HepG2 (cell line): ENCODE data around the gene ALOX12. TPM values are rescaled to one million over a fixed set of nuclear protein-coding genes. Genes with fewer than 3 reads are reported as not detected.
A peak's percentile ranks its signal among the peaks of the same experiment; 100 is the strongest.

Experiments used
- ATAC-seq: fragments of 200-7000 bp; cut with Tn5 transposase; 3 replicates; pipeline ENCODE4 v1.9.1; 2020; ENCODE audit warnings: mild to moderate bottlenecking, moderate library complexity
- Bru-seq: library from RNA; stranded (reverse); fragments of 400-500 nt; gene quantifications from one replicate; lab custom pipeline; 2021; lab: Mats Ljungman, UMichigan
- BruChase-seq, 2 experiments: library from RNA; stranded (reverse); fragments of 400-500 nt; gene quantifications; one replicate each; lab custom pipeline; 2021; lab: Mats Ljungman, UMichigan
- BruUV-seq: library from RNA; stranded (reverse); fragments of 400-500 nt; replicated peaks from 2 replicates; lab custom pipeline; 2021; lab: Mats Ljungman, UMichigan
- CTCF ChIA-PET: fragments of 300-600 bp; formaldehyde crosslinking; extraction: SDS; loops from one replicate; lab custom pipeline; 2021; ENCODE audit warnings: low total read pairs, inconsistent platforms, low intra/inter-chr PET ratio; lab: Yijun Ruan, JAX
- POLR2A ChIA-PET: fragments of 350-600 bp; sonication (Branson Sonifier 250); formaldehyde crosslinking; loops from one replicate; lab custom pipeline; 2020; ENCODE audit warnings: antibody characterized with exemption, inconsistent platforms; lab: Yijun Ruan, JAX
- DNase-seq: peaks from one replicate; pipeline ENCODE4 v3.0.0-alpha.2; 2015; ENCODE audit warnings: low spot score
- FAIRE-seq: peaks from 3 replicates; lab custom pipeline; 2011; peaks lifted over from hg19 to GRCh38; lab: Jason Lieb, UNC
- H2AFZ ChIP-seq: one replicate; pipeline ENCODE4 v1.6.1; 2011; ENCODE audit warnings: low read length, inconsistent platforms
- H3K27ac ChIP-seq: fragments of 300-600 bp; 3 replicates; pipeline ENCODE4 v1.8.0; 2011; ENCODE audit warnings: mixed run types, mild to moderate bottlenecking, mixed read lengths, low read length, inconsistent platforms; ENCODE audit not compliant: insufficient read depth; ENCODE audit errors: extremely low read length
- H3K27me3 ChIP-seq, 2 experiments: fragments of 200-600 bp in 1 of 2; 2 replicates in 1 of 2; 3 replicates in 1 of 2; pipeline versions ENCODE4 v1.6.0 to v1.8.0; 2011; ENCODE audit warnings: low read length in 2 of 2, mild to moderate bottlenecking in 2 of 2, moderate library complexity in 2 of 2, inconsistent platforms in 1 of 2; ENCODE audit not compliant: insufficient read depth in 2 of 2, control insufficient read depth in 1 of 2
- H3K36me3 ChIP-seq, 2 experiments: fragments of 200-600 bp in 1 of 2; replicated peaks in 1 of 2; 2 replicates in 1 of 2; 3 replicates in 1 of 2; pipeline versions ENCODE4 v1.5.1 to v1.8.0; 2011; ENCODE audit warnings: low read length in 2 of 2, inconsistent platforms in 1 of 2; ENCODE audit not compliant: insufficient read depth in 2 of 2, control insufficient read depth in 1 of 2
- H3K4me1 ChIP-seq: 2 replicates; pipeline ENCODE4 v1.5.1; 2012; ENCODE audit warnings: low read length, inconsistent platforms; ENCODE audit not compliant: insufficient read depth
- H3K4me2 ChIP-seq: 2 replicates; pipeline ENCODE4 v1.6.0; 2011; ENCODE audit warnings: low read depth, low read length, inconsistent platforms
- H3K4me3 ChIP-seq, 3 experiments: fragments of 200-600 bp in 1 of 3; sonication (generic), shearing (Covaris generic) in 1 of 3; replicated peaks in 1 of 3; 2 replicates each; pipeline ENCODE4 v1.5.1; 2011 to 2016; ENCODE audit warnings: low read length in 3 of 3, inconsistent platforms in 2 of 3, low read depth in 2 of 3, mild to moderate bottlenecking in 2 of 3, control low read depth in 1 of 3, mixed read lengths in 1 of 3; ENCODE audit not compliant: insufficient read depth in 1 of 3
- H3K79me2 ChIP-seq: one replicate; pipeline ENCODE4 v1.6.1; 2011; ENCODE audit warnings: low read length, inconsistent platforms; ENCODE audit not compliant: insufficient read depth
- H3K9ac ChIP-seq: 2 replicates; pipeline ENCODE4 v1.6.0; 2011; ENCODE audit warnings: mild to moderate bottlenecking, low read depth, low read length, inconsistent platforms; ENCODE audit not compliant: insufficient read depth
- H3K9me3 ChIP-seq: 2 replicates; pipeline ENCODE4 v1.5.1; 2012; ENCODE audit warnings: mild to moderate bottlenecking, low read length
- H4K20me1 ChIP-seq: 2 replicates; pipeline ENCODE4 v1.6.0; 2011; ENCODE audit warnings: inconsistent platforms, mild to moderate bottlenecking, low read length, moderate library complexity; ENCODE audit not compliant: insufficient read depth
- AGO2 ChIP-seq: fragments of 200-400 bp; formaldehyde crosslinking; optimal IDR thresholded peaks from 2 replicates; pipeline ENCODE3; 2017; ENCODE audit warnings: mild to moderate bottlenecking, low read depth, low read length, moderate library complexity
- ASH2L ChIP-seq: fragments of 300-600, 200-600 bp; sonication (generic); IDR thresholded peaks from 2 replicates; pipeline ENCODE4 v1.7.0; 2017; ENCODE audit warnings: low read depth, mild to moderate bottlenecking, moderate library complexity, mixed read lengths, low read length; ENCODE audit not compliant: insufficient read length
- CREB3 ChIP-seq: sonication (generic); formaldehyde crosslinking; IDR thresholded peaks from 2 replicates; pipeline ENCODE4 v1.5.0; 2020; ENCODE audit warnings: missing genetic modification reagents
- RBFOX2 ChIP-seq: fragments of 200-400 bp; formaldehyde crosslinking; IDR thresholded peaks from 2 replicates; pipeline ENCODE4 v1.6.1; 2017; ENCODE audit warnings: low read depth, mild to moderate bottlenecking, low read length
- ZHX2 ChIP-seq, 2 experiments: sonication (generic) in 1 of 2; formaldehyde crosslinking in 1 of 2; IDR thresholded peaks; 2 replicates each; pipeline versions ENCODE4 v1.6.1 to v1.9.0; 2014 to 2022; ENCODE audit warnings: antibody characterized with exemption in 1 of 2, borderline replicate concordance in 1 of 2, inconsistent platforms in 1 of 2, low read depth in 1 of 2, missing genetic modification reagents in 1 of 2
- WGBS: methylation state at CpG from one replicate; pipeline ENCODE4 v1.1.6; 2017; ENCODE audit warnings: low lambda C conversion rate; 5-methylcytosine and 5-hydroxymethylcytosine counted together
- in situ Hi-C: cut with HindIII; loops from 2 replicates; pipeline ENCODE4 v1.10.0; 2017; ENCODE audit warnings: low pct_unique_long_range_greater_than_20kb; ENCODE audit not compliant: extremely low pct_ligation_motif_present
- intact Hi-C: fragments of 100-400 bp; cut with micrococcal nuclease; formaldehyde crosslinking; loops from one replicate; pipeline ENCODE4 v1.10.0; 2022; ENCODE audit not compliant: unreplicated experiment
- long read RNA-seq, 2 experiments: library from RNA in 1 of 2; library from polyadenylated mRNA in 1 of 2; stranded (forward) in 1 of 2; unstranded in 1 of 2; transcript quantifications; one replicate each; pipeline ENCODE4 v2.0.0, GENCODE V29; 2019 to 2022
- polyA minus RNA-seq, 3 experiments: library from RNA; depleted of rRNA, polyadenylated mRNA; stranded (reverse); fragments of >200 nt; gene quantifications; 2 replicates each; pipeline ENCODE4 v1.2.3, GENCODE V29; 2011; ENCODE audit warnings: low replicate concordance in 1 of 3
- polyA plus RNA-seq, 8 experiments: library from polyadenylated mRNA; depleted of rRNA in 3 of 8; stranded (reverse) in 7 of 8; unstranded in 1 of 8; fragments of >200 nt; fragmentation: Illumina TruSeq in 4 of 8; extraction: Trizol in 4 of 8; gene quantifications; 2 replicates each; pipeline versions ENCODE4 v1.2.1 to v1.2.3, GENCODE V29; 2011 to 2016; ENCODE audit warnings: low read depth in 4 of 8, missing spikeins in 1 of 8, mixed read lengths in 1 of 8; ENCODE audit not compliant: insufficient read depth in 1 of 8
- total RNA-seq, 5 experiments: library from RNA; depleted of rRNA; stranded (reverse); fragments of >200 nt; fragmentation: Illumina TruSeq; extraction: Trizol; gene quantifications; 2 replicates each; pipeline ENCODE4 v1.2.3, GENCODE V29; 2016; ENCODE audit warnings: low read depth in 1 of 5

ALOX12 gene, protein sequence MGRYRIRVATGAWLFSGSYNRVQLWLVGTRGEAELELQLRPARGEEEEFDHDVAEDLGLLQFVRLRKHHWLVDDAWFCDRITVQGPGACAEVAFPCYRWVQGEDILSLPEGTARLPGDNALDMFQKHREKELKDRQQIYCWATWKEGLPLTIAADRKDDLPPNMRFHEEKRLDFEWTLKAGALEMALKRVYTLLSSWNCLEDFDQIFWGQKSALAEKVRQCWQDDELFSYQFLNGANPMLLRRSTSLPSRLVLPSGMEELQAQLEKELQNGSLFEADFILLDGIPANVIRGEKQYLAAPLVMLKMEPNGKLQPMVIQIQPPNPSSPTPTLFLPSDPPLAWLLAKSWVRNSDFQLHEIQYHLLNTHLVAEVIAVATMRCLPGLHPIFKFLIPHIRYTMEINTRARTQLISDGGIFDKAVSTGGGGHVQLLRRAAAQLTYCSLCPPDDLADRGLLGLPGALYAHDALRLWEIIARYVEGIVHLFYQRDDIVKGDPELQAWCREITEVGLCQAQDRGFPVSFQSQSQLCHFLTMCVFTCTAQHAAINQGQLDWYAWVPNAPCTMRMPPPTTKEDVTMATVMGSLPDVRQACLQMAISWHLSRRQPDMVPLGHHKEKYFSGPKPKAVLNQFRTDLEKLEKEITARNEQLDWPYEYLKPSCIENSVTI
- total RNA-seq (2016; rRNA removed; fragmentation: Illumina TruSeq; extraction: Trizol), result not detected in 2 replicates
- not detected in 2 replicates for total RNA-seq (2016; cell fraction: cytosol; rRNA removed; fragmentation: Illumina TruSeq; extraction: Trizol; ENCODE audit: low read depth)
- not detected in 2 replicates for total RNA-seq (2016; cell fraction: insoluble cytoplasmic fraction; rRNA removed; fragmentation: Illumina TruSeq; extraction: Trizol)
- not detected in 2 replicates for total RNA-seq (2016; cell fraction: membrane; rRNA removed; fragmentation: Illumina TruSeq; extraction: Trizol)
- not detected in 2 replicates for total RNA-seq (2016; cell fraction: nucleus; rRNA removed; fragmentation: Illumina TruSeq; extraction: Trizol)
- polyA plus RNA-seq (2011; rRNA removed), result not detected in 2 replicates
- not detected in 2 replicates for polyA plus RNA-seq (2011; cell fraction: cytosol; rRNA removed)
- not detected in 2 replicates for polyA plus RNA-seq (2011; cell fraction: nucleus; rRNA removed)
- 0.60 and 0.94 TPM in 2 replicates for polyA plus RNA-seq (2012)
- not detected in 2 replicates for polyA plus RNA-seq (2016; cell fraction: cytosol; fragmentation: Illumina TruSeq; extraction: Trizol; ENCODE audit: low read depth)
- polyA plus RNA-seq (2016; cell fraction: insoluble cytoplasmic fraction; fragmentation: Illumina TruSeq; extraction: Trizol; ENCODE audit: low read depth), result not detected in 2 replicates
- not detected in 2 replicates for polyA plus RNA-seq (2016; cell fraction: membrane; fragmentation: Illumina TruSeq; extraction: Trizol; ENCODE audit: low read depth)
- polyA plus RNA-seq (2016; cell fraction: nucleus; fragmentation: Illumina TruSeq; extraction: Trizol; ENCODE audit: insufficient read depth, low read depth), result not detected in 2 replicates
- not detected in 2 replicates for polyA minus RNA-seq (2011; rRNA and poly(A)+ RNA removed; ENCODE audit: low replicate concordance)
- polyA minus RNA-seq (2011; cell fraction: cytosol; rRNA and poly(A)+ RNA removed), result not detected in 2 replicates
- not detected in 2 replicates for polyA minus RNA-seq (2011; cell fraction: nucleus; rRNA and poly(A)+ RNA removed)
- Bru-seq, nascent RNA, result not detected
- BruChase-seq, experiment 1, labeled RNA remaining after a 6-hour chase, result percentile 13 among the genes with signal in this experiment
- percentile 6 among the genes with signal in this experiment for BruChase-seq, experiment 2, labeled RNA remaining after a 2-hour chase
- long read RNA-seq, experiment 1, result 0 reads
- long read RNA-seq, experiment 2, result 0 reads

- intact Hi-C loops, result no loop called here
- in situ Hi-C loops, result no loop called here
- WGBS, result 93% methylated on average over 36 of the region's 64 CpGs
These were observed at the start of gene ALOX12 for GRCh38 chr17:6995500-6996255. TSS of gene ALOX12 (plus strand) at chr17:6996049. CDS start at chr17:6996118, 69 bp downstream.

More at GRCh38 chr17:6995500-6996255, at the start of gene ALOX12:
- Histone ChIP-seq H4K20me1 (no peaks in the 10 kb centered on the region), H3K27ac (no peak within 1 kb of the TSS), H3K9ac (no peak within 1 kb of the TSS), H3K79me2 (no peaks in the 10 kb centered on the region), H3K4me2 (no peak within 1 kb of the TSS), H3K4me1 (no peaks in the 10 kb centered on the region), H3K4me3 (no peak within 1 kb of the TSS), H3K36me3 (peaks cover 7 to 19% of the 10 kb centered on the region in 2 experiments; a peak in 4 of 5 replicates), H2AFZ (no peak within 1 kb of the TSS), H3K9me3 (no peaks in the 10 kb centered on the region), H3K27me3 (no peaks in the 10 kb centered on the region)
- BruUV-seq, result no TSS peak
- TF ChIP-seq AGO2 (peak; percentile 70), RBFOX2 (0 out of 2 replicates have a peak, but pooled peaks have one; percentile 7), CREB3 (CRISPR knock-in tag) (no peak), ASH2L (no peak), ZHX2 (IDR thresholded peaks at IDR 0.05; ENCODE audit: low read depth) (no peak), ZHX2 (CRISPR knock-in tag; IDR thresholded peaks at IDR 0.05; ENCODE audit: borderline replicate concordance) (no peak)
- CTCF ChIA-PET, result no interaction called here
- no peak for FAIRE-seq
- ATAC-seq, result no peak
- no peak for DNase-seq
- POLR2A ChIA-PET, result no interaction called here
